ENCODE data around the gene ABI3BP.

The ABI3BP gene

DNA sequence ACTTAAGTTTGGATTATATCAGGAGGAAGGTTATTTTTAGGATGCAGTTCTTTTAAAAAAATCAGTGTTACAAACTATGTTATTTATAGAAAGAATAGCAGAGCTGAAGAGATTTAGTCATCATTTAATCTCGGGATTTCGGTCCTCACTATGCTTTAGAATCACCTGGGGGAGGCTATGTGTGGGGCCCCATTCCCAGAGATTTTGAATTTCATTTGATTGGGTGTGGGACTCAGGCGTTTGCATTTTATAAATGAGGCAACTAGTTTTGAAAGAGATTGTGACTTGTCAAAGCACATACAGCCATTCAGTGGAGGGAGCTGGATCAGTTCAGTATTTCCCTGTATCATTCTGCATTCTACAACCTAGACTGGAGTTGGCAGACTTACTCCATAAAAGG lies 247.1 kb downstream of the ABI3BP start:
- Histone ChIP-seq H3K27me3 (ENCODE audit: control insufficient read depth in 1 of 2, insufficient read depth in 2 of 2, low read length in 2 of 2) (no peaks in the 10 kb centered on the region), H3K9ac (ENCODE audit: low read length) (no peak overlapping the region), H3K9me3 (ENCODE audit: low read length) (no peaks in the 10 kb centered on the region), H3K4me3 (ENCODE audit: low read depth in 1 of 2, low read length in 2 of 2) (no peak overlapping the region), H3K36me3 (ENCODE audit: insufficient read depth, low read length) (peaks cover 60% of the 10 kb centered on the region), H3K27ac (ENCODE audit: low read depth, low read length) (no peak overlapping the region), H3K4me1 (ENCODE audit: insufficient read depth, low read length) (no peaks in the 10 kb centered on the region)

GRCh38 chr3:100745617-100746016 lies 247.6 kb downstream of the ABI3BP start:
- H3K27me3 ChIP-seq (ENCODE audit: control insufficient read depth in 1 of 2, insufficient read depth in 2 of 2, low read length in 2 of 2): no peaks in the 10 kb centered on the region
- peaks cover 58% of the 10 kb centered on the region for H3K36me3 ChIP-seq (ENCODE audit: insufficient read depth, low read length)
- H3K9me3 ChIP-seq (ENCODE audit: low read length): no peaks in the 10 kb centered on the region
- no peak overlapping the region for H3K9ac ChIP-seq (ENCODE audit: low read length)
- H3K4me1 ChIP-seq (ENCODE audit: insufficient read depth, low read length): no peaks in the 10 kb centered on the region
- H3K4me3 ChIP-seq (ENCODE audit: low read depth in 1 of 2, low read length in 2 of 2): no peak overlapping the region
- no peak overlapping the region for H3K27ac ChIP-seq (ENCODE audit: low read depth, low read length)

GRCh38 chr3:100744671-100745070 lies 248.6 kb downstream of the ABI3BP start:
- H3K4me1 ChIP-seq (ENCODE audit: insufficient read depth, low read length): no peaks in the 10 kb centered on the region
- H3K4me3 ChIP-seq (ENCODE audit: low read depth in 1 of 2, low read length in 2 of 2): no peak overlapping the region
- no peak overlapping the region for H3K27ac ChIP-seq (ENCODE audit: low read depth, low read length)
- H3K9ac ChIP-seq (ENCODE audit: low read length): no peak overlapping the region
- peaks cover 62% of the 10 kb centered on the region for H3K36me3 ChIP-seq (ENCODE audit: insufficient read depth, low read length)
- H3K9me3 ChIP-seq (ENCODE audit: low read length): no peaks in the 10 kb centered on the region
- H3K27me3 ChIP-seq (ENCODE audit: control insufficient read depth in 1 of 2, insufficient read depth in 2 of 2, low read length in 2 of 2): no peaks in the 10 kb centered on the region

- no peaks in the 10 kb centered on the region for H3K9me3 ChIP-seq (ENCODE audit: low read length)
- H3K4me1 ChIP-seq (ENCODE audit: insufficient read depth, low read length): no peaks in the 10 kb centered on the region
- H3K27me3 ChIP-seq (ENCODE audit: control insufficient read depth in 1 of 2, insufficient read depth in 2 of 2, low read length in 2 of 2): no peaks in the 10 kb centered on the region
- H3K36me3 ChIP-seq (ENCODE audit: insufficient read depth, low read length): peaks cover 56% of the 10 kb centered on the region
- H3K27ac ChIP-seq (ENCODE audit: low read depth, low read length): no peak overlapping the region
- H3K9ac ChIP-seq (ENCODE audit: low read length): no peak overlapping the region
- H3K4me3 ChIP-seq (ENCODE audit: low read depth in 1 of 2, low read length in 2 of 2): no peak overlapping the region
Measured at GRCh38 chr3:100743535-100743934, 249.7 kb downstream of the ABI3BP start.

DNA sequence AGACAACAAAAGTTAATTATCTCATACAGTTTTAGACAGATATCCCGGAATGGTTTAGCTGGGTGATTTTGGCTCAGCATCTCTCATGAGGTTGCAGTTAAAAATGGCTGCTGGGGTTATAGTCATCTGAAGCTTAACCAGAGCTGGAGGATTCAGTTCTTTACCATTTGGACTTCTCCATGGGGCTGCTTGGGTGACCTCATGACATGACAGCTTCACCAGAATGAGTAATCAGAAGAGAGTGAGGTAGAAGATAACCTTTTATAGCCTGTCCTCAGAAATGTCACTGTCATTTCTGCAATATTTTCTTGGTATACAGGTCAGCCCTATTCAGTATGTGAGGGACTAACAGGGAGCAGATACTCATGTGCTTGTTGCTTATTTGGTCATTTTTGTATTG lies 253.0 kb downstream of the ABI3BP start:
- Histone ChIP-seq H3K27me3 (ENCODE audit: control insufficient read depth in 1 of 2, insufficient read depth in 2 of 2, low read length in 2 of 2) (no peaks in the 10 kb centered on the region), H3K9ac (ENCODE audit: low read length) (no peak overlapping the region), H3K4me1 (ENCODE audit: insufficient read depth, low read length) (no peaks in the 10 kb centered on the region), H3K36me3 (ENCODE audit: insufficient read depth, low read length) (peaks cover 57% of the 10 kb centered on the region), H3K9me3 (ENCODE audit: low read length) (no peaks in the 10 kb centered on the region), H3K4me3 (ENCODE audit: low read depth in 1 of 2, low read length in 2 of 2) (no peak overlapping the region), H3K27ac (ENCODE audit: low read depth, low read length) (no peak overlapping the region)

GRCh38 chr3:100737334-100737733 lies 255.9 kb downstream of the ABI3BP start:
- Histone ChIP-seq H3K27ac (ENCODE audit: low read depth, low read length) (no peak overlapping the region), H3K4me3 (ENCODE audit: low read depth in 1 of 2, low read length in 2 of 2) (no peak overlapping the region), H3K9ac (ENCODE audit: low read length) (no peak overlapping the region), H3K4me1 (ENCODE audit: insufficient read depth, low read length) (no peaks in the 10 kb centered on the region), H3K36me3 (ENCODE audit: insufficient read depth, low read length) (peaks cover 61% of the 10 kb centered on the region), H3K27me3 (ENCODE audit: control insufficient read depth in 1 of 2, insufficient read depth in 2 of 2, low read length in 2 of 2) (no peaks in the 10 kb centered on the region), H3K9me3 (ENCODE audit: low read length) (no peaks in the 10 kb centered on the region)

DNA sequence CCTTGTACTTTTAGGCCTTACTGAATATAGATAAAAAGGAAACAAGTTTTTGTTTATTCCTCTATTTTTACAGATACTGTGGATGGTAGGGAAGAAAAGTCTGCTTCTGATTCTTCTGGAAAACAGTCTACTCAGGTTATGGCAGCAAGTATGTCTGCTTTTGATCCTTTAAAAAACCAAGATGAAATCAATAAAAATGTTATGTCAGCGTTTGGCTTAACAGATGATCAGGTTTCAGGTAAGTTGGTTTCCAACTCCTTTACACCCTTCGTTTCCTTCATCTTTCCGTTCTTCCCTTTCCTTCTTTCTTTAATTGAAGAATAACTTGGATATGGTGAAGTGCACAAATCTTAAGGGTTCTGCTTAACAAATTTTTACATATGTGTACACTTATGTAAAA lies 260.8 kb downstream of the ABI3BP start:
- H3K27ac ChIP-seq (ENCODE audit: low read depth, low read length): no peak overlapping the region
- H3K36me3 ChIP-seq (ENCODE audit: insufficient read depth, low read length): peaks cover 36% of the 10 kb centered on the region
- H3K4me1 ChIP-seq (ENCODE audit: insufficient read depth, low read length): no peaks in the 10 kb centered on the region
- no peak overlapping the region for H3K9ac ChIP-seq (ENCODE audit: low read length)
- no peaks in the 10 kb centered on the region for H3K9me3 ChIP-seq (ENCODE audit: low read length)
- H3K4me3 ChIP-seq (ENCODE audit: low read depth in 1 of 2, low read length in 2 of 2): no peak overlapping the region
- no peaks in the 10 kb centered on the region for H3K27me3 ChIP-seq (ENCODE audit: control insufficient read depth in 1 of 2, insufficient read depth in 2 of 2, low read length in 2 of 2)

DNA sequence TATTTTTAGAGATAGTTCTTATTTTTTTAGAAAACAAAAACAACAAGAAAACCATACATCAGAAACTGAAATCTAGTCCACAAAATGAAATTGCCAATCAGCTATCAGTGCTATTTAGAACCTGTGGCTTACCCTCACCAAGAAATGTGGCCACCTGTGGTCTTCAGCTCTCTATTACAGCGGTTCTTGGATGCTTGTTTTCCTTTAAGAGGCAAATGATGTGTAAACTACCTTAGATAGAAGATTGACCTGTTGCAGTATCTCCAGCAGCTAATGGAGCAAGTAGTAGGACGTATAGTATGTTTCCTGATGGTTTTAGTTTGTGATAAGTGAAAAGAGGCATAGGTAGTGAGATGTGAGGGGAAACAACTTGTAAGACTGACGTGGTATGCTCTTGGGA lies 262.7 kb downstream of the ABI3BP start:
- no peaks in the 10 kb centered on the region for H3K27me3 ChIP-seq (ENCODE audit: control insufficient read depth in 1 of 2, insufficient read depth in 2 of 2, low read length in 2 of 2)
- H3K9me3 ChIP-seq (ENCODE audit: low read length): no peaks in the 10 kb centered on the region
- H3K4me3 ChIP-seq (ENCODE audit: low read depth in 1 of 2, low read length in 2 of 2): no peak overlapping the region
- no peak overlapping the region for H3K9ac ChIP-seq (ENCODE audit: low read length)
- peaks cover 8% of the 10 kb centered on the region for H3K4me1 ChIP-seq (ENCODE audit: insufficient read depth, low read length)
- peaks cover 20% of the 10 kb centered on the region for H3K36me3 ChIP-seq (ENCODE audit: insufficient read depth, low read length)
- H3K27ac ChIP-seq (ENCODE audit: low read depth, low read length): no peak overlapping the region

DNA sequence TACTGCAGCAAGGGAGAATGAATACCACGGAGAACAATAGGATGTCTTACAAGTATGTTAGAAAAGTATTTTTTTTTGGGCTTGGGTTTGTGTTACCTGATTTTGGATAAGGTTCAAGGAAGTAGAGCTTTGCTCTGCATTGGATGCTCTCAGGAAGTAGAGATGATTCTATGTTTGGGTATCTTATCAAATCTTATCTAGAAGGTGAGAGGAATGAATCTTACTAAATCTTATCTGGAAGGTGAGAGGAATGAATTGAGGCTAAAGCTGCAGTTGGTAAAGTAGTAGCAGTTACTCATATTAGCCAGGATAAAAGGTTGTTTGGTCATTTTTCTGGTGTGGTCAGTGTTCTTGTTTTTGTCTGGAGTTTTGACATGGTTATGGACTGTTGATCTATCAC lies 266.5 kb downstream of the ABI3BP start:
- H3K4me3 ChIP-seq (ENCODE audit: low read depth in 1 of 2, low read length in 2 of 2): no peak overlapping the region
- H3K27ac ChIP-seq (ENCODE audit: low read depth, low read length): no peak overlapping the region
- no peaks in the 10 kb centered on the region for H3K9me3 ChIP-seq (ENCODE audit: low read length)
- H3K36me3 ChIP-seq (ENCODE audit: insufficient read depth, low read length): peaks cover 24% of the 10 kb centered on the region
- H3K27me3 ChIP-seq (ENCODE audit: control insufficient read depth in 1 of 2, insufficient read depth in 2 of 2, low read length in 2 of 2): no peaks in the 10 kb centered on the region
- H3K9ac ChIP-seq (ENCODE audit: low read length): no peak overlapping the region
- H3K4me1 ChIP-seq (ENCODE audit: insufficient read depth, low read length): peaks cover 8% of the 10 kb centered on the region

DNA sequence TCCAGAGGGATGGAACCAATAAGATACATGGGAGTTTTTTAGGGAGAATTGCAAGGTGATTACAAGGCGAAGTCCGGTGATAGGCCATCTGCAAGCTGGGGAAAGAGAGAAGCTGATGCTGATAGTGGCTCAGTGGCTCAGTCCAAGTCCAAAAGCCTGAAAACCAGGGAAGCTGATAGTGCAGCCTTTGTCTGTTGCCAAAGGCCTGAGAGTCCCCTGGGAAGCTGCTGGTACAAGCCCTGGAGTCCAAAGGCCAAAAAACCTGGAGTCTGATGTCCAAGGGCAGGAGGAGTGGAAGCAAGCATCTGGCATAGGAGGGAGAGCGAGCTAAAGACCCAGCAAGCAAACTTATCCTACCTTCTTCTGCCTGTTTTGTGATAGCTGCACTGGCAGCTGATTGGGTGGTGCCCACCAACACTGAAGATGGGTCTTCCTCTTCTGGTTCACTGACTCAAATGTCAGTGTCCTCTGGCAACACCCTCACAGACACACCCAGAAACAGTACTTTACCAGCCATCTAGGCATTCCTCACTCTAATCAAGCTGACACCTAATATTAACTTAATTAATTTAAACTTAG lies 267.2 kb downstream of the ABI3BP start:
- no peaks in the 10 kb centered on the region for H3K27me3 ChIP-seq (ENCODE audit: control insufficient read depth in 1 of 2, insufficient read depth in 2 of 2, low read length in 2 of 2)
- H3K9me3 ChIP-seq (ENCODE audit: low read length): no peaks in the 10 kb centered on the region
- no peak overlapping the region for H3K9ac ChIP-seq (ENCODE audit: low read length)
- no peak overlapping the region for H3K4me3 ChIP-seq (ENCODE audit: low read depth in 1 of 2, low read length in 2 of 2)
- H3K4me1 ChIP-seq (ENCODE audit: insufficient read depth, low read length): peaks cover 8% of the 10 kb centered on the region
- H3K36me3 ChIP-seq (ENCODE audit: insufficient read depth, low read length): peaks cover 30% of the 10 kb centered on the region
- no peak overlapping the region for H3K27ac ChIP-seq (ENCODE audit: low read depth, low read length)

GRCh38 chr3:100720426-100720825 lies 272.8 kb downstream of the ABI3BP start:
- no peaks in the 10 kb centered on the region for H3K9me3 ChIP-seq (ENCODE audit: low read length)

GRCh38 chr3:100719136-100719535 lies 274.1 kb downstream of the ABI3BP start:
- Histone ChIP-seq H3K4me1 (ENCODE audit: insufficient read depth, low read length) (peaks cover 3% of the 10 kb centered on the region), H3K27me3 (ENCODE audit: control insufficient read depth in 1 of 2, insufficient read depth in 2 of 2, low read length in 2 of 2) (no peaks in the 10 kb centered on the region), H3K27ac (ENCODE audit: low read depth, low read length) (no peak overlapping the region), H3K36me3 (ENCODE audit: insufficient read depth, low read length) (peaks cover 25% of the 10 kb centered on the region), H3K9ac (ENCODE audit: low read length) (no peak overlapping the region), H3K4me3 (ENCODE audit: low read depth in 1 of 2, low read length in 2 of 2) (no peak overlapping the region), H3K9me3 (ENCODE audit: low read length) (no peaks in the 10 kb centered on the region)

More at GRCh38 chr3:100720426-100720825, 272.8 kb downstream of the ABI3BP start:
- Histone ChIP-seq H3K36me3 (ENCODE audit: insufficient read depth, low read length) (peaks cover 25% of the 10 kb centered on the region), H3K27ac (ENCODE audit: low read depth, low read length) (no peak overlapping the region), H3K4me3 (ENCODE audit: low read depth in 1 of 2, low read length in 2 of 2) (no peak overlapping the region), H3K9ac (ENCODE audit: low read length) (no peak overlapping the region), H3K4me1 (ENCODE audit: insufficient read depth, low read length) (peaks cover 3% of the 10 kb centered on the region), H3K27me3 (ENCODE audit: control insufficient read depth in 1 of 2, insufficient read depth in 2 of 2, low read length in 2 of 2) (no peaks in the 10 kb centered on the region)

Measured in muscle layer of colon (tissue), 2 donors.